SK-N-SH (cell line): ENCODE results near the gene ZMPSTE24.

Experiments
- POLR2AphosphoS5 ChIP-seq: IDR thresholded peaks from 2 replicates; pipeline ENCODE4 v1.6.1; 2012; ENCODE audit warnings: low read depth, low read length
- YY1 ChIP-seq: IDR thresholded peaks from 2 replicates; pipeline ENCODE4 v1.4.0; 2012; ENCODE audit warnings: low read depth, mild to moderate bottlenecking
- TF ChIP-seq, protein P1 (sequence below): IDR thresholded peaks from 2 replicates; pipeline ENCODE4 v1.4.0; 2012; ENCODE audit warnings: low read depth
- TF ChIP-seq, protein P2 (sequence below): fragments of 200-600 bp; sonication (generic); IDR thresholded peaks from 2 replicates; pipeline ENCODE4 v1.6.1; 2017; ENCODE audit warnings: antibody characterized with exemption, mild to moderate bottlenecking, moderate library complexity
- TF ChIP-seq, protein P3 (sequence below): IDR thresholded peaks from 2 replicates; pipeline ENCODE4 v1.6.1; 2012; ENCODE audit warnings: mild to moderate bottlenecking, low read depth, low read length, moderate library complexity
- TF ChIP-seq, protein P4 (sequence below): IDR thresholded peaks from 2 replicates; pipeline ENCODE4 v1.4.0; 2012; ENCODE audit warnings: low read depth, borderline replicate concordance

DNA sequence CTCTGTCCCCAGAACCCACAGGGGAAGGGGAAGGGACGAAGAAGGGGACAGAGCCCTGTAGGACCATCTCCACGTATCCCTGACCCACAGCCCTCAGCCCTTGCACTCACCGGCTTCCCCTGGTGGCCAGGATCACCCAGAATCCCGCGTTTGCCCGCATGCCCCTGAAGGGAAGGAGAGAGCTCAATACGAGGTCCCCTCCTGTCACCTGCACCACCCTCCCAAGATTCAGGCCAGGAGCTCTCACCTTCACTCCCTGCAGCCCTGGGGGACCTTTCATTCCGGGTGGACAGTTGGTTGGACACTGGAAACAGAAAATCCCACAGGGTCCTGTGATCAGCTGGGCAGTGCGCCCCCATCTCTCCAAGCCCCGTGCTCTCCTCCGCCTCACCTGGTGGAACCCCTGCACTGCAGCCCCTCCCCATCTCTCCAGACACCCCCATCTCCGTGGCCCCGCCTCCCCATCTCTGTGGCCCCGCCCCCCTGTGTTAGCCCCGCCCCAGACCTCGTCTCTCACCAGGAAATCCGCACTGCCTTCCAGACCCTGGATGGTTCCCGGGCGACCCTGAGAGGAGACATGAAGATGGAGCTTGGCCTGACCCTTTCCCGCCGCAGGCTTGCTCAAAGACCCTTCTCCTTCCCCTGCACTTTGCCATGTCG lies 53.1 kb downstream of the ZMPSTE24 start:
- TF ChIP-seq, protein P1, sequence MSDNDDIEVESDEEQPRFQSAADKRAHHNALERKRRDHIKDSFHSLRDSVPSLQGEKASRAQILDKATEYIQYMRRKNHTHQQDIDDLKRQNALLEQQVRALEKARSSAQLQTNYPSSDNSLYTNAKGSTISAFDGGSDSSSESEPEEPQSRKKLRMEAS = no peak
- TF ChIP-seq, protein P2, sequence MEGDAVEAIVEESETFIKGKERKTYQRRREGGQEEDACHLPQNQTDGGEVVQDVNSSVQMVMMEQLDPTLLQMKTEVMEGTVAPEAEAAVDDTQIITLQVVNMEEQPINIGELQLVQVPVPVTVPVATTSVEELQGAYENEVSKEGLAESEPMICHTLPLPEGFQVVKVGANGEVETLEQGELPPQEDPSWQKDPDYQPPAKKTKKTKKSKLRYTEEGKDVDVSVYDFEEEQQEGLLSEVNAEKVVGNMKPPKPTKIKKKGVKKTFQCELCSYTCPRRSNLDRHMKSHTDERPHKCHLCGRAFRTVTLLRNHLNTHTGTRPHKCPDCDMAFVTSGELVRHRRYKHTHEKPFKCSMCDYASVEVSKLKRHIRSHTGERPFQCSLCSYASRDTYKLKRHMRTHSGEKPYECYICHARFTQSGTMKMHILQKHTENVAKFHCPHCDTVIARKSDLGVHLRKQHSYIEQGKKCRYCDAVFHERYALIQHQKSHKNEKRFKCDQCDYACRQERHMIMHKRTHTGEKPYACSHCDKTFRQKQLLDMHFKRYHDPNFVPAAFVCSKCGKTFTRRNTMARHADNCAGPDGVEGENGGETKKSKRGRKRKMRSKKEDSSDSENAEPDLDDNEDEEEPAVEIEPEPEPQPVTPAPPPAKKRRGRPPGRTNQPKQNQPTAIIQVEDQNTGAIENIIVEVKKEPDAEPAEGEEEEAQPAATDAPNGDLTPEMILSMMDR = no peak
- TF ChIP-seq, protein P3, sequence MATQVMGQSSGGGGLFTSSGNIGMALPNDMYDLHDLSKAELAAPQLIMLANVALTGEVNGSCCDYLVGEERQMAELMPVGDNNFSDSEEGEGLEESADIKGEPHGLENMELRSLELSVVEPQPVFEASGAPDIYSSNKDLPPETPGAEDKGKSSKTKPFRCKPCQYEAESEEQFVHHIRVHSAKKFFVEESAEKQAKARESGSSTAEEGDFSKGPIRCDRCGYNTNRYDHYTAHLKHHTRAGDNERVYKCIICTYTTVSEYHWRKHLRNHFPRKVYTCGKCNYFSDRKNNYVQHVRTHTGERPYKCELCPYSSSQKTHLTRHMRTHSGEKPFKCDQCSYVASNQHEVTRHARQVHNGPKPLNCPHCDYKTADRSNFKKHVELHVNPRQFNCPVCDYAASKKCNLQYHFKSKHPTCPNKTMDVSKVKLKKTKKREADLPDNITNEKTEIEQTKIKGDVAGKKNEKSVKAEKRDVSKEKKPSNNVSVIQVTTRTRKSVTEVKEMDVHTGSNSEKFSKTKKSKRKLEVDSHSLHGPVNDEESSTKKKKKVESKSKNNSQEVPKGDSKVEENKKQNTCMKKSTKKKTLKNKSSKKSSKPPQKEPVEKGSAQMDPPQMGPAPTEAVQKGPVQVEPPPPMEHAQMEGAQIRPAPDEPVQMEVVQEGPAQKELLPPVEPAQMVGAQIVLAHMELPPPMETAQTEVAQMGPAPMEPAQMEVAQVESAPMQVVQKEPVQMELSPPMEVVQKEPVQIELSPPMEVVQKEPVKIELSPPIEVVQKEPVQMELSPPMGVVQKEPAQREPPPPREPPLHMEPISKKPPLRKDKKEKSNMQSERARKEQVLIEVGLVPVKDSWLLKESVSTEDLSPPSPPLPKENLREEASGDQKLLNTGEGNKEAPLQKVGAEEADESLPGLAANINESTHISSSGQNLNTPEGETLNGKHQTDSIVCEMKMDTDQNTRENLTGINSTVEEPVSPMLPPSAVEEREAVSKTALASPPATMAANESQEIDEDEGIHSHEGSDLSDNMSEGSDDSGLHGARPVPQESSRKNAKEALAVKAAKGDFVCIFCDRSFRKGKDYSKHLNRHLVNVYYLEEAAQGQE = no peak
- TF ChIP-seq, protein P4, sequence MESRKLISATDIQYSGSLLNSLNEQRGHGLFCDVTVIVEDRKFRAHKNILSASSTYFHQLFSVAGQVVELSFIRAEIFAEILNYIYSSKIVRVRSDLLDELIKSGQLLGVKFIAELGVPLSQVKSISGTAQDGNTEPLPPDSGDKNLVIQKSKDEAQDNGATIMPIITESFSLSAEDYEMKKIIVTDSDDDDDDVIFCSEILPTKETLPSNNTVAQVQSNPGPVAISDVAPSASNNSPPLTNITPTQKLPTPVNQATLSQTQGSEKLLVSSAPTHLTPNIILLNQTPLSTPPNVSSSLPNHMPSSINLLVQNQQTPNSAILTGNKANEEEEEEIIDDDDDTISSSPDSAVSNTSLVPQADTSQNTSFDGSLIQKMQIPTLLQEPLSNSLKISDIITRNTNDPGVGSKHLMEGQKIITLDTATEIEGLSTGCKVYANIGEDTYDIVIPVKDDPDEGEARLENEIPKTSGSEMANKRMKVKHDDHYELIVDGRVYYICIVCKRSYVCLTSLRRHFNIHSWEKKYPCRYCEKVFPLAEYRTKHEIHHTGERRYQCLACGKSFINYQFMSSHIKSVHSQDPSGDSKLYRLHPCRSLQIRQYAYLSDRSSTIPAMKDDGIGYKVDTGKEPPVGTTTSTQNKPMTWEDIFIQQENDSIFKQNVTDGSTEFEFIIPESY = no peak
- no peak for TF ChIP-seq YY1
- no peak for TF ChIP-seq POLR2AphosphoS5
